Stimulated activated CD4-positive, alpha-beta T cell treated with anti-CD3 and anti-CD28 coated beads, TNF-alpha, amount 100 ng/mL, for 1 hour (primary cell): Measurements from ENCODE around the gene PDGFA.

ENCODE experiments used
- DNase-seq, 3 donors: peaks; one replicate each; pipeline ENCODE4 v3.0.0-alpha.2; 2020; ENCODE audit warnings: low read depth in 3 of 3, low spot score in 1 of 3

PDGFA gene

DNA sequence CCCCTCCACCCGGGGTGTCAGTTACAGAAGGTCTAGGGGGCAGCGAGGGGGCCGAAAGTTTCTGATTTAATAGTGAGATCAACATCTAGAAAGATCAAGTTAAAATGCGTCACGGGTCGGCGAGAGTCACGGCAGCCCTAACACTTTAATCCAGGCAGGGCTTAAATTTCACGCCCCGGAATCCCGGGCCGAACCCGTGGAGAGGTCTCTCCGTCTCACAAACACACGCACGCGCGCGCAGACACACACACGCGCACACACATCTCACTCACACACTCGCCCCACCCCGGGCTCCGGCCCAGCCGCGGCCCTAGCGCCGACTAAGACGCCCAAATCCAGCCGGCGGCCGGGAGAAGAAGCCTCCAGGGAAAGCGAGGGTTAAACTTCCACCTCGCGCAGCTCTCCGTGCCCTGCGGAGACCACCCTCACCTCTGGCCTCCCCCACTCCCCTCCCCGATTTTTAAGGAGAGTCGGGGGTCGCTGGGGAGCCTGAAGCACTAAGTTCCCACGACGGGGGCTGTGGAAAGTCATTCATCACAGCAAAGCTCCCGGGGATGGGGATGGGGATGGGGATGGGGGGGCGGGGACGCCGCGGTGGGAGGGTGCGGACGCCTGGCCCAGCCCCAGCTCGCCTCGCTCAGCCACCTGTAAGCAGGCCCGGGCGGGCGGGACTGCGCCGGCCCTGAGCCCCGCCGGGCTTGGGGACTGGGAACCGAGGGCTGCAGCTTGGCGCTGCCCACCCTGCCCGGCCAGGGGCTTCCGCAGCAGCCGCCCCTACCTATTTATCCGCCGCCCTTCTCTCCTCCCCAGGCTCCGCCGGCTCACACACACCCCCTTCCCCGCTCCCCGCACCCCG lies 1.6 kb downstream of the PDGFA start:
- DNase-seq: no peak

DNA sequence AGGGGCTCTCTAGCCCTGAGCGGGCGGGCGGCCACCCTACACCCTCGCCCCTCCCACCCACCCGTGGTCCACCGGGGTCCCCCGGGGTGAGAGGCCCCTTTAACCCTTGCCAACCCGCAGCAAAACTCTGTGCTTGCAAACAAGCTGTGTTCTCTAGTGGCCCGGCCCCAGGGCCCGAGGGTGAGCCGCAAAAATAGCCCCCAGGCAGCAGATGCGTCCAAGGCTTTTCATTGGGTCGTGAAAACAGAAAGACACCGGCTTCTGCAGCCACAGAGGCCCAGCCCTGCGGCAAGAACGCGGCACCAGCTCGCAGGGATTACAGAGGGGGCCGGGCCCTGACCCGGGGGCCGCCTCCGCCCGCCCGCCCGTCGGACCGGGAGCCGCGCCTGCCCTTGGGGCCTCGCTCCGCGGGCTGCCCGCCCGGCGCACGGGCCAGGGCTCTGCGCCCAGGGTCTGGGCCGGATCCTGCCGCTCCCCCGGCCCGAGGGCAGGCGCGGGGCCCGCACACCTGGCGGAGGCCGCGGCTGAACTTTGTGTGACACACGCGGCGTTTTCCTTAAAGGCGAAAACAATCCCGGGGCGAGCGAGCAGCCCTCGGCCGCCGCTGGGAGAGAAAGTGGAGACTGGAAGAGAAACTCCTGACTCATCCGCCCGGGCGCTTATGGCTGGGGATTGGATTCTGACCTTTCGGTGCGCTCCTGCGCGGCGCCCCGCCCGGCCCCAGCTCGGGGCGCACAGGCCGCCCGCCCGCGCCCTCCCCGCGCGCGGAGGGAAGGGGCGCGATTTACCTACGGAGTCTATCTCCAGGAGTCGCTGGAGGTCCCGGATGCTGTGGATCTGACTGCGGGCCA lies 2.8 kb downstream of the PDGFA start:
- DNase-seq: no peak

DNA sequence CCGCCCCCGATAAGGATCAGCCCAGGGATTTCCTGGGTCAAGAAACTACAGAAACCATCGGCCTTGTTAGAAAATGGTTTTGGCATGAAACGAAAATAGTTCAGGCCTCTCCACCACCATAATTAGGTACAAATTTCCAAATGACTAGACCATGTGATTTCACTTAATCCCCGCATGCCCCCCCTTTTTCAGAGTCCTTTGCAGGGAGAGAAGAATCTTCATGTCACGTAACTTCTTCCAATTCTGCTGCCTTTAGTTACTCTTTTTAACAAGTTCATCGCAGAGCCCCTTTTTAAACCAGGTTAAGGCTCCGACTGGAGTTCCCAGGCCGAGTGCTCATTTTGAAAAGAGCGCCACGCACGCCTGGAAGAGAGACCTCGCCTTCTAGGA lies 3.4 kb downstream of the PDGFA start:
- no peak for DNase-seq

DNA sequence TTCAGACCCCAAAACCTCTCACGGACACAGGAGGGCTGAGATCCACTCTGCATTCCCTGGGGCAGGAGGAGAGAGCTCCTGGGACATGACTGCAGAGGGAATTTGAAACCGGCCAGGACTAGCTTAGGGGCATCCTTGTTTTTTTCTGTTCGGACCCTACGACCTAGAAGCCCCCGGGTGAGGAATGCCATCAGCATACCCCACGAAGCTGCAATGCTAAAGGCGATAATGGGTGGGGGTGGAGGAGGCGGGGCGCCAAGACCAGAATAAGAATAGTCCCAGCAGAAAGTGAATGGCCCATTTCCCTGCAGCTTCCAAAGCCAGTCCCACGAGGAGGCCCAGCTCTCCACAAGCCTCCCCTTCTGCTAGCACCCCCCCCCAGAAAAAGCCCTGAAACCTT lies 4.0 kb downstream of the PDGFA start:
- no peak for DNase-seq

DNA sequence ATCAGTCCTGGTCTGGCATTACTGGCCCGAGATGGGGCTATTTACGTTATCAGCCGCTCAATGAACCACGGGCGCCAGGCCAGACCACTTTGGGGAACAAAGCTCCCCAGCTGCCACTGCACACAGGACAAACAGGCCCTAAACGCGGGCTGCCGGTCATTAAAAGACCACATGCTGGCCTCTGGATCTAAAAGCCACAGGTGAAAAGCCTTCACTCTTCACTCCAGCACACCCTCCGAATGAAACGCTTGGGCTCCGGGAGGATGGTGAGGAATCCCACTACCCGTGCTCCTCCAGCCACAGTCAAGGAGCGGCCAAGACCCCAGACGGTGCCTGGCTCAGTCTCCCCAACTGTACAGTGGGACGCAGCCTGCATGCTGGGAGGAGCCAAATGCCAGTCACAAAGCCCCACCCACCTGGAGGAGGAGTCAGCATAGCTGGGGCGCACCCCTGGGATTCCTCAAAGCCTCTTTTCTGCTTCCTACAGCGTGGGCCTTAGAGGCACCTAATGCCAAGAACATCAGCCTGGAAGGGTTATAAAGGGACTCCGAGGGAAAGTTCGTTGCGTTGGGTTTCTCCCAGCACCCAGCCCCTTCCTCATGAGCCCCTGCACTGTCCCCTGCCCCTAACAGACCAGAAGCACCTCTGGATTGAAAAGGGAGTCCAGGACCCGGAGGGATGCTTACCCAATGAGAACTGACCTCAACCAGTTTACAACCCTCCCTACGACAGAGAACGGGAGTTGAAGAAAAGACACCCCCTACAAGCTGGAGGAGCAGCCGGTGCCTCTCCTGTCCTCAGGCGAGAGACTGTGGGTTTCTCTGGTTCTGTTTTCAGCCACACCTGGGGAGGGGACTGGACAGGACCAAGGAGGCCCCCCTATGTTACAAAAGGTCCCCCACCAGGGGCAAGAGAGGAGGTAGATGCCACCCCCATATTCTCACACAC lies 4.7 kb downstream of the PDGFA start:
- no peak for DNase-seq

DNA sequence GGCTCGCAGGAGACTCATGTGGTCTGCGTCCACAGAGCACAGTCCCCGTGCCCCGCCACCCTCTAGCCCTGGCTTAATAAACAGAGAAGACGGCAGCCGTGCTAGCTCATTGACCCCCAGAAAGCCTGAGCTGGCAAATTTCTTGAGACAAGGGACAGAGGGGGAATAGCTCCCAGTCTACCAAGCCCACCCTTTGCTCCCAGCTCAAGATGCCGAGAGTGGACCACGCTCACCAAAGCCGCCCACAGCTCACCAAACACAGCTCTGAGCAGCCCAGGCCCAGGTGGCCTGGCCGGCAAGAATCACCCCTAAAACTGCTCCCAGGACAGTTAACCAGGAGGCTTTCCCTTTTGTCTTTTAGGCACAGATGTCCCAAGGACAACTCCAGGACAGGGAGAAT lies 5.4 kb downstream of the PDGFA start:
- DNase-seq: no peak

DNA sequence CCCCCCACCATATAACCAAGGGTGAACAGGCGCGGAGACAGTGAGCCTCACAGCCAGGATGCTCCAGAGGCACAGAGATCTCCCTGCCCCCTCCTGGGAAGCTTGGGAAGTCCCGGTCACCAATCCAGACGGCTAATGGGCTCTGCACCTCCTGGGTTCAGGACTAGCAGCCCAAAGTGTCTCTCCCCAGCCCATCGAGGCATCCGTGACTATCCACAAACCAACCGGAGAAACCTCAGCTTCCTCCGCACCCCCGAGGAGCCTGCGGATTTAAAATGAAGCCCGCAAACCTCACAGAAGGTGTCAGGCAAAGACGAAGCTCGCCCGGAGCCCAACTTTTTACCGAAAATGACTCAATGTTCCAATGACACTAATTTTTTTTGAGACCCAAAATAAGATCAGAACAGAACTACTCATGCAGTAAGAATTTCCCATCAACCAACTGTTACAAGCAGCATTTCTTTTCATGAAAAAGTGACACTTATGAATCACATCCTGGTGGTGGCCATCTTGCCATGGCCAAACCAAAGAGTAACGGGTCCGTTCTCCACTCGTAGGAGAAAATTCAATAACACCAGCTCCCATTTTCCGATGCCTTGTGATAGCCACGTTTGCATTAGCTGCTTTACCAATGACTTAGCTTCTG lies 6.0 kb downstream of the PDGFA start:
- DNase-seq: no peak

DNA sequence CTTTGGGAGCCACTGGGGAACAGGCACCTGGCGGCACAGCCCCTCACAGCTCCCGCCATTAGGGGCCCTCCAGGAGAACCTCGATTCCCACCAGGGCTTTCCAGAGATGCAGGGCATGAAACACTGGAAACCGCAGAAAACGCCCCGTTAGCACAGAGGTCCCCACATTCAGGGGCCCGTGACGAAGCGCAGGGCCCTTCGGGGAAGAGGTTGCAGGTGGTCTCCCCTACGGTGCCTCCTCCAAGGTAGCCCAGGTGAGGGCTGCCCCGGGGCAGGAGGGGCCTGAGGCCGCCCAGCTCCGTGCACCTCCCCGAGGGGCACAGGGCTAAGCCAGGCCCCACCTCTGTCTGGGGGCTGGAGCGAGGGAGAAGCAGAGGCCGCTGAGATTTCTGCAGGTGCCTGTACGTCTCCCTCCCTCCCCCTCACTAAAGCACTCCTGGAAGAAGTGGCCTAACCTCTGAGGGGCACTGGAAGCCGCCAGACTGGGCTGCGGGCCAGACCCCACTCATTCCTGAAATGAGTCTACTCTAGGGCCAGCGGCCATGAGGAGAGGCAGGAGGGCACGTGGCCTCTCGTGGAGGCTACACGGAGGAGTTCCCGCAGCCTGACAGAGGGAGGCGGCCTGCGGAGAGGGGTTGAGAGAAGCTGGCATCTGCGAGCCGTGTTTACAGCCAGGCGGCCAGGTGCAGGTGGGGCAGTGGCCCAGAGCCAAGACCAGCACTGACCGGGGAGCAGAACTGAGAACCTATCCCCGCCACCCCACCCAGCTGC lies 6.9 kb downstream of the PDGFA start:
- DNase-seq: no peak

DNA sequence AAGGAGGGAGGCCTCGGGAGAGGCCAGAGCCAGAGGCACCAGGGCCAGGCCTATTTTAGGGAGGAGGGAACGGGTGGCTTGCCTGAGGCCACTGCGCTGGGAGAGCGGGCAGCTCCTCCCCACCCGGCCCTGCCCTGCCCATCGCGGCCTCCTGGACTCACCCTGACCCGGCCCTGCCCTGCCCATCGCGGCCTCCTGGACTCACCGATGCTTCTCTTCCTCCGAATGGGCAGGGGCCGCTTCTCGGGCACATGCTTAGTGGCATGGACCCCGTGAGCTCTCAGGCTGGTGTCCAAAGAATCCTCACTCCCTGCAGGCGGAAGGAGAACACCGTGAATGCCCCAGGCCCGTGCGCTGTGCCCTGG lies 7.5 kb downstream of the PDGFA start:
- DNase-seq: no peak

DNA sequence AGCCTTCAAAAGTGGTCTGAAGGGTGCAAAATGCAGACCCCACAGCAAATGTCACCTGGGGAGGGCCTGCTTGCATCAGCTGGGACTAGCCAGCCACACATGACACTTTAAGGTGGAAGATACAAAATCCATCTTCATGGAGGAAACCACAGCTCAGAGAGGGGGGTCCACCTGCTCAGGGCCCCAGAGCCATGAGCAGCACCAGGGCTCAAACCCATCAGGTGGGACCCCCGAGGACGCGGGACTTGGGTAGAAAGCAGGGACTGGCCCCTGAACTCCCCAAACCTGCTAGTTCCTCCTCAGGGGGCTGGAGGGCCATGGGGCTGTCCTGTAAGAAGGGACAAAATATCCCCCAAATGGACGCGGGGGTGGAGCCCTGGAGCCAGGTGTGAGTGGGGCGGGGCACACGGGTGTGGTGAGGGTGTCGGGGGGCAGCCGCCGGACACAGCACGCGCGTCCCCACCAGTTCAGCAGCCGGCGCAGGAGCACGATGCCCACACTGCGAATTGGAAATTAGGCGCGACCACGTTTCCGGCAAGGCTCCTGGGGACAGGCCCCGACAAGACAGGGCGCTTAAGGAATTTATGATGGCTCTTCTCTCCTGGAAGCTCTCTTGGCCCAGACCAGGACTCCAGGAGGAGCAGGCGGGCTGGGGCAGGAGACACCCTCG lies 8.0 kb downstream of the PDGFA start:
- no peak for DNase-seq

DNA sequence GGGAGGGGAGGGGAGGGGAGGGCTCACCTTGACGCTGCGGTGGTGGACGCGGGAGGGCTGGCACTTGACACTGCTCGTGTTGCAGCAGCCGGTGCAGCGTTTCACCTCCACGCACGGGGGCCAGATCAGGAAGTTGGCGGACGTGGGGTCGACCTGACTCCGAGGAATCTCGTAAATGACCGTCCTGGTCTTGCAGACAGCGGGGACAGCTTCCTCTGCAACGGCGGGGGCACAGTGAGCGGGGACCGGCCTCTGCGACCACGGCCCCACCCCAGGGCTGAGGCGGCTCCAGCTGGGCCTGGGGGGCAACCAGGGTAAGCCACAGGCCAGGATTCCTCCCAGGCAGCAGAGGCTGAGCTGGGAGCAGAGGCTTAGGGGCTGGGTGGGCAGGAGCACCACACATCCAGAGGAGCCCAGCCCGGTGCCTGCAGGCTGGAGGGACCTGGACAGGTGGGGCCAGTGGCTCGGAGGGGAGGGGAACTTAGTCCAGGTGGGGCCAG lies 8.8 kb downstream of the PDGFA start:
- no peak for DNase-seq

DNA sequence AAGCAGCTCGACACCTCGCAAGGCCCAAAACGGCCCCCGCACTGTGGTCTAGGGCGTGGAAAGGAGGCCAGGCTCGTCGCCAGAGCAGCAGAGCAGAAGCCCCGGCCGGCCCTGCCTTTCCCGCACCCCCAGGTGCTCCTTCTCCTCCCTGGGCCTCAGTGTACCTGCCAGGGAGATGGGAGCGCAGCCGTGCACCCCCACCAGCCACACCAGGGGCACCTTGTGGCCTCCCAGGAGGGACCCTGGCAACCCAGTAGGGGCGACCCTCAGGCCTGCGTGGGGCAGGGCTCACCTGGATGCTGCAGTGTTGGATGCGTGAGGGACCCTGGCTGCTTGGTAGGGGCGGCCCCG lies 9.5 kb downstream of the PDGFA start:
- no peak for DNase-seq

DNA sequence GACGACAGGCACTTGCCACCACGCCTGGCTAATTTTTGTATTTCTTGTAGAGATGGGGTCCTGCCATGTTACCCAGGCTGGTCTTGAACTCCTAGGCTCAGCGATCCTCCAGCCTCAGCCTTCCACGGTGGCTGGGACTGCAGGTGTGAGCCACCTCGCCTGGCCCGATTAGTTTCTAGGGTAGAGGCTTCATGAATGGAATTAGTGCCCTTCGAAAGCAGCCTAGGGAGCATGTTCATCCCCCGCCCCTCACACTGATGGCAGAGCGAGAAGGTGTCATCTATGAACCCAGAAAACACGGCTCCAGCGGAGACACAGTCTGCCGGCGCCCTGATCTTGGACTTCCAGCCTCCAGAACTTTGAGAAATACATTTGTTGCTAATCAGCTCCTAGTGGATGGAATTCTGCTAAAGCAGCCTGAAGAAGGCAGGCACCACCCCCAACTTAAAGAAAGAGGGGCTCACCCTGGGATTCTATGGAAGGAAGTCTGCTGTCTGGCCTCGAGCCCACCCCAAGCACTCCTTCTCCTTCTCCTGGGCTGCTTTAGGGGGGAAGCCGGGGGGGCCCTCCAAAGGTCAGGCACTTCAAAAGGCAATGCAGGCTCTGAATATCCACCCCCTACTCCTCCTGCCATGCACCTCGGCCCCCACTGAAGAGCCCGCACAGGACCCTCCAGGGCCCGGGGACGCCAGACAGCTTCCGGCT lies 10.1 kb downstream of the PDGFA start:
- no peak for DNase-seq

DNA sequence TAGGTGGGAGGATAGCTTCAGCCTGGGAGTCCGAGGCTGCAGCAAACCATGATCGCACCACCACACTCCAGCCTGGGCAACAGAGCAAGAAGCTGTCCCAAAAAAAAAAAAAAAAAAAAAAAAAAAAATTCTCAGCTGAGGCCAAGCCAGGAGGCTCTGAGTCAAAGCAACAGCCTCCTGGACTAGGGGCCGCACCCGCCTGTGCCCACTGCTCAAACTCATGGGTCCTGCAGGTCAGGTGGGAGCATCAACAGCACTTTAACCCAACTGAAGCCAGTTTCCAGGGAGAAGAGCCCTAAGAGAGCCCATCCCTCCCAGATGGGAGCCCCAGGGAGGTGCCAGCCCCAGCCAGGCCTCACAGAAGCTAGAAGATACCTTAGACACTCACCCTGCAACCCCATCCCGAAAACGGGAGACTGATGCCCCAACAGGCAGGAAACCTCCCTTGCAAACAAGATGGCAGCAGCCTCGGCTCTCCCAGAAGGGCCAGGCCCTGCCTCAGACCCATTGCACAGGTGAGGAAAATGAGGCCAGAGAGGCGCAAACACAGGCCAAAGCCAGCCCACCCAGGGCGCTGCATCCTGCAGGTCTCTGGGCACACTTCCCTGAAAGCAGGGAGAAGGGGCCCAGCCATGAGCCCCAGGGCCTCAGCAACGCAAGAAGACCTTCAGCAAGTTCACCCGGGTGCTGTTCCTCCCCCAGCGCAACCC lies 11.0 kb downstream of the PDGFA start:
- no peak for DNase-seq

DNA sequence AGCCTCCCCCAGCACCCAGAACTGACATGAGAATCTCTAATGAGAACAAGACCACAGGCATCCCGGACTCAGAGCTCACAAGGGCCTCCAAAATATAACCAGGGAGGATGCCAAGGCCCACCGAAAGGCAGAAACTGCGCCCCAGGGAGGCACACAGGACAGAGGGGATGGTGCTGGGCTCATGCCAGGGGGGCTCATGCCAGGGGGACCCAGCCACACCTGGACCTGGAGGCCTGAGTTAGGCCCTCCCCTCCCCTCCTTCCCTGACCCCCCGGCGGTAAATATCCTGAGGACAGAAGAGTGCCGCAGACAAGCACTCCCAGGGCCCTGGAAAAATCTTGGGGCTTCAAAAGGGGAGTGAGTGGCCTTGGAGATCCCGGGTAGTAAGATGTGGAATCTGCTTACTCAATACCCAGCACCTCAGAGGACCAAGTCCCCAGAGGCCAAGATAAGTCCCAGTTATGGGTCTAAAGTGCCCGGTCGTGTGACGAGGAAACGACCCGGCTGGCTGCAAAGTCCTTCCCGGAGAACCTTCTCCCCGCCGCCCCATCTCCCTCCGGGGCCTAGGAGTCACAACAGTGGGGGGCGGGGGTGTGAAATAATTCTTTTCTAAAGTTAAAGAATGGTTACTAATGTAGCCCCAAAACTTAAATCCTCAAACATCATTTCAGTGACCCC lies 11.9 kb downstream of the PDGFA start:
- DNase-seq: no peak

DNA sequence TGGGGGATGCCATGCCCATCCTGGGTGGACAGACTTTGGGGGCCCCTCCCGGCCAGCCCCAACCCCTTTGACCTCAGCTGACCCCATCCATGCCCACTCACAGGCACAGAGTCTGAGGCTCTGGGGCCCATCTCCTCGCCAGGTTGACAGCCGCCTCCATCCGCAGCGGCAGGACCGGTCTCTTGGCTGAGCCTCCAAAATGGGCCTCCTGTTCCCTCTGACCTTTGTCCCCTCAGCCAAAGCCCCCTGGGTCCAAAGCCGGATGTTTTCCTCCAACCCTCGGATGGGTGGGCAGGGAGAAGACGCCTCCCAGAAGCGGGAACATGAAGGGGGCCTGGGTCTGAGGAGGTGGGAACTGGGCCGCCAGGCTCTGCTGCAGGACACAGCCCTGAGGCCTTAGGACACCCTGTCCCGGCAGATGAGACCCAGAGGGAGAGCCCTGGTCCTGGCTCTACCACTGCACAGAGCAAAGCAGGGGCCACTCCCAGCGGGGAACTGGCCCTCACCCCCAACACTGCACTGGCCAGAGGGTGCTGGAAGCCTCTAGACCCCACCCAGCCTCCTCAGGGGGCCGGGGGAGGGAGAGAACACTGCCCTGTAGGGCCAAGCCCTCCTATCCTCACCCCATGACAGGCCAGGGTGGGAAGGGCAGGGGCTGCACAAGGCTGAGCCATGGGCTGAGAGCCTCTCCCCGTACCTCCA lies 12.6 kb downstream of the PDGFA start:
- DNase-seq: no peak

DNA sequence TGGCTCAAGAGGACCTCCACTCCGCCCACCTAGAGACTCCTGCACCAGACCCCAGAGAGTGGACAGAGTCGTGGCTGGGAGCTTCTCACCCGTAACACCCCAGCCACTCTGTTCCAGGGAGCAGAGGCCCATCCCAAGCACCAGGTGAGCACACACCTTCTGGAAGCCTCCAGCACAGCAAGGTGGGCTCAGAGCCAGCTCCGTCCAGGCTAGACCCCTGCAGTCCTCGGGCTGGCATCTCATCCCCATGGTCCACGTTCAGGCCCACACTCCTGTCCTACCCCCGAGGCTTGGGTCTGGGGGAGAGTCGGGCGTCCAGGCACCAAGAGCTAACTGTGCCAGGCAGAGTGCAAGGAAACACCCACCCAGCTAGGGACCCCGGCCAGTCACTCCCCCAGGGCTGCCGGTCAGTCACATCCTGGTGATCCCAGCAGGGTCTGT lies 13.2 kb downstream of the PDGFA start:
- DNase-seq: no peak
